K562 (cell line): Measurements from ENCODE around the gene ACAD10. TPM values are rescaled to one million over a fixed set of nuclear protein-coding genes. Genes with fewer than 3 reads are reported as not detected.
A peak's percentile ranks its signal among the peaks of the same experiment; 100 is the strongest.

Experiments used
- ARNT ChIP-seq, 2 experiments: fragments of 450-650 bp; IDR thresholded peaks; 2 replicates each; pipeline ENCODE4 v1.6.1; 2016; ENCODE audit warnings: mild to moderate bottlenecking in 1 of 2
- BCL6 ChIP-seq: fragments of 250-450 bp; sonication (Bioruptor Pico); IDR thresholded peaks from 2 replicates; pipeline ENCODE4 v1.4.0; 2020
- CSDE1 ChIP-seq, 2 experiments: fragments of 450-650 bp; IDR thresholded peaks; 2 replicates each; pipeline ENCODE4 v1.6.1; 2016; ENCODE audit warnings: mild to moderate bottlenecking in 1 of 2
- DDX20 ChIP-seq: fragments of 450-650 bp; IDR thresholded peaks from 2 replicates; pipeline ENCODE4 v1.6.1; 2016; ENCODE audit warnings: missing genetic modification characterization, low read depth, mild to moderate bottlenecking, missing compliant biosample characterization, moderate library complexity
- DPF2 ChIP-seq: fragments of 450-650 bp; IDR thresholded peaks from 2 replicates; pipeline ENCODE4 v1.6.1; 2016
- E2F4 ChIP-seq: sonication (generic); formaldehyde crosslinking; IDR thresholded peaks from 2 replicates; pipeline ENCODE4 v1.8.0; 2022; ENCODE audit warnings: mild to moderate bottlenecking, low read depth, missing genetic modification reagents
- ETS2 ChIP-seq: IDR thresholded peaks from 2 replicates; pipeline ENCODE4 v1.6.1; 2016; ENCODE audit warnings: borderline replicate concordance, missing genetic modification characterization, mild to moderate bottlenecking, moderate library complexity, missing compliant biosample characterization; ENCODE audit not compliant: poor library complexity, severe bottlenecking
- FOSL1 ChIP-seq: fragments of 200-800 bp; sonication (Bioruptor generic); conservative IDR thresholded peaks from 2 replicates; pipeline ENCODE4 v1.6.1; 2016; ENCODE audit warnings: missing genetic modification characterization, missing compliant biosample characterization
- HNRNPL ChIP-seq: fragments of 200-400 bp; formaldehyde crosslinking; IDR thresholded peaks from 2 replicates; pipeline ENCODE4 v1.6.1; 2017; ENCODE audit warnings: low read depth, mild to moderate bottlenecking, low read length
- JUND ChIP-seq, 2 experiments: IDR thresholded peaks; 2 replicates in 1 of 2; 3 replicates in 1 of 2; pipeline ENCODE4 v1.6.1; 2011; ENCODE audit warnings: borderline replicate concordance in 2 of 2, low read depth in 2 of 2, low read length in 2 of 2, improper control_type of control experiment in 1 of 2, missing biosample characterization in 1 of 2, missing genetic modification characterization in 1 of 2, missing genetic modification reagents in 1 of 2
- MTA2 ChIP-seq: fragments of 450-650 bp; IDR thresholded peaks from 2 replicates; pipeline ENCODE4 v1.6.1; 2016; ENCODE audit warnings: low read depth
- NCOA1 ChIP-seq: fragments of 450-650 bp; IDR thresholded peaks from 2 replicates; pipeline ENCODE4 v1.6.1; 2016; ENCODE audit warnings: low read depth
- NCOA4 ChIP-seq: fragments of 450-650 bp; IDR thresholded peaks from 2 replicates; pipeline ENCODE4 v1.6.1; 2018; ENCODE audit warnings: mild to moderate bottlenecking; ENCODE audit not compliant: partially characterized antibody
- NELFE ChIP-seq: IDR thresholded peaks from 2 replicates; pipeline ENCODE4 v1.6.1; 2011; ENCODE audit warnings: mild to moderate bottlenecking; ENCODE audit not compliant: insufficient read depth, insufficient read length
- PCBP1 ChIP-seq: fragments of 200-400 bp; formaldehyde crosslinking; IDR thresholded peaks from 2 replicates; pipeline ENCODE4 v1.6.1; 2018; ENCODE audit warnings: mild to moderate bottlenecking, low read depth, low read length; ENCODE audit not compliant: poor library complexity, severe bottlenecking
- PHB2 ChIP-seq: fragments of 450-650 bp; IDR thresholded peaks from 2 replicates; pipeline ENCODE4 v1.6.1; 2017; ENCODE audit warnings: low read depth
- RFX5 ChIP-seq: IDR thresholded peaks from 2 replicates; pipeline ENCODE4 v1.6.1; 2011; ENCODE audit warnings: low read depth, mild to moderate bottlenecking, improper control_type of control experiment, low read length
- SMARCB1 ChIP-seq: IDR thresholded peaks from 2 replicates; pipeline ENCODE4 v1.6.1; 2011; ENCODE audit warnings: improper control_type of control experiment, low read depth; ENCODE audit not compliant: insufficient read length
- SOX6 ChIP-seq: fragments of 450-650 bp; IDR thresholded peaks from 2 replicates; pipeline ENCODE4 v1.6.1; 2014; ENCODE audit warnings: mild to moderate bottlenecking
- SPI1 ChIP-seq: IDR thresholded peaks from 2 replicates; pipeline ENCODE4 v1.6.1; 2011; ENCODE audit warnings: low read depth, low read length, control low read depth, borderline replicate concordance
- SRSF3 ChIP-seq: fragments of 200-400 bp; formaldehyde crosslinking; IDR thresholded peaks from 2 replicates; pipeline ENCODE4 v1.6.1; 2016; ENCODE audit warnings: mild to moderate bottlenecking, low read length, moderate library complexity; ENCODE audit not compliant: insufficient read depth
- STAT5A ChIP-seq: IDR thresholded peaks from 2 replicates; pipeline ENCODE4 v1.6.1; 2012; ENCODE audit warnings: low read length, inconsistent platforms, borderline replicate concordance
- TAF1 ChIP-seq: IDR thresholded peaks from 2 replicates; pipeline ENCODE4 v1.6.1; 2011; ENCODE audit warnings: mild to moderate bottlenecking, low read length, moderate library complexity; ENCODE audit not compliant: insufficient read depth, control insufficient read depth, severe bottlenecking; ENCODE audit errors: extremely low read depth
- YY1 ChIP-seq, 3 experiments: IDR thresholded peaks; 2 replicates each; pipeline ENCODE4 v1.6.1; 2011; ENCODE audit warnings: low read length in 2 of 3, mild to moderate bottlenecking in 2 of 3, moderate library complexity in 2 of 3, borderline replicate concordance in 1 of 3, control low read depth in 1 of 3, low read depth in 1 of 3; ENCODE audit not compliant: insufficient read depth in 3 of 3, insufficient replicate concordance in 2 of 3, control insufficient read depth in 1 of 3, insufficient read length in 1 of 3; ENCODE audit errors: extremely low read depth in 1 of 3
- ZNF212 ChIP-seq: fragments of 450-650 bp; formaldehyde crosslinking; IDR thresholded peaks from 2 replicates; pipeline ENCODE4 v1.4.0; 2020; ENCODE audit warnings: mild to moderate bottlenecking
- ZNF217 ChIP-seq: sonication (generic); formaldehyde crosslinking; IDR thresholded peaks from 2 replicates; pipeline ENCODE4 v1.8.0; 2022; ENCODE audit warnings: mild to moderate bottlenecking, missing genetic modification reagents
- ZNF274 ChIP-seq: IDR thresholded peaks from 2 replicates; pipeline ENCODE4 v1.6.1; 2011; ENCODE audit warnings: low read depth, mild to moderate bottlenecking, low read length, moderate library complexity, borderline replicate concordance
- ZNF384 ChIP-seq: IDR thresholded peaks from 2 replicates; pipeline ENCODE4 v1.6.1; 2012; ENCODE audit warnings: low read depth, low read length, improper control_type of control experiment
- polyA plus RNA-seq, 8 experiments: library from polyadenylated mRNA; depleted of rRNA in 4 of 8; stranded (reverse) in 5 of 8; unstranded in 3 of 8; fragments of >200 nt; fragmentation: Nextera tagmentation in 2 of 8; fragmentation: Illumina TruSeq in 1 of 8; extraction: Ambion mirVana in 2 of 8; extraction: Trizol in 1 of 8; gene quantifications; 2 replicates each; pipeline versions ENCODE4 v1.2.1 to v1.2.3, GENCODE V29; 2011 to 2014; ENCODE audit warnings: inconsistent platforms in 1 of 8, missing spikeins in 1 of 8
- total RNA-seq, 7 experiments: library from RNA; depleted of rRNA in 6 of 7; stranded (reverse); fragments of >200 nt in 6 of 7; fragmentation: Illumina TruSeq in 2 of 7; extraction: Trizol in 2 of 7; gene quantifications; 2 replicates each; pipeline versions ENCODE4 v1.2.1 to v1.2.3, GENCODE V29; 2011 to 2021; ENCODE audit warnings: low replicate concordance in 1 of 7
- TF ChIP-seq, protein P1 (sequence below): fragments of 250-450 bp; sonication (Bioruptor Pico); IDR thresholded peaks from 2 replicates; pipeline ENCODE4 v1.5.0; 2021

The ACAD10 gene
- total and polyA plus RNA-seq, 9 of the 15 experiments (the other 6 are each of a cell fraction or from before 2014, with no cell fraction given) = 2.3 to 19.2 (median 12.0) TPM

- TF ChIP-seq, protein P1, sequence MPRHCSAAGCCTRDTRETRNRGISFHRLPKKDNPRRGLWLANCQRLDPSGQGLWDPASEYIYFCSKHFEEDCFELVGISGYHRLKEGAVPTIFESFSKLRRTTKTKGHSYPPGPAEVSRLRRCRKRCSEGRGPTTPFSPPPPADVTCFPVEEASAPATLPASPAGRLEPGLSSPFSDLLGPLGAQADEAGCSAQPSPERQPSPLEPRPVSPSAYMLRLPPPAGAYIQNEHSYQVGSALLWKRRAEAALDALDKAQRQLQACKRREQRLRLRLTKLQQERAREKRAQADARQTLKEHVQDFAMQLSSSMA = no peak
- TF ChIP-seq ZNF217 (CRISPR knock-in tag) = no peak
- TF ChIP-seq HNRNPL = no peak
- TF ChIP-seq NELFE = no peak
- TF ChIP-seq YY1 (IDR thresholded peaks at IDR 0.05; ENCODE audit: borderline replicate concordance in 1 of 3, control insufficient read depth in 1 of 3, extremely low read depth in 1 of 3, insufficient read depth in 3 of 3, insufficient read length in 1 of 3, insufficient replicate concordance in 2 of 3, low read depth in 1 of 3, low read length in 2 of 3) = peak in 1 of 3 experiments; percentile 29
- TF ChIP-seq NCOA4 = no peak
- peak; percentile 32; the same call in 1 of the 2 replicates for TF ChIP-seq SPI1
- no peak for TF ChIP-seq ZNF384
- no peak for TF ChIP-seq ZNF274
- TF ChIP-seq CSDE1 (IDR thresholded peaks at IDR 0.05) = no peak
- TF ChIP-seq MTA2 = peak; percentile 83
- TF ChIP-seq BCL6 (CRISPR knock-in tag) = no peak
- no peak for TF ChIP-seq TAF1
- no peak for TF ChIP-seq E2F4 (CRISPR knock-in tag)
- 0 out of 2 replicates have a peak, but pooled peaks have one; percentile 39 for TF ChIP-seq FOSL1 (tag)
- peak; percentile 82 for TF ChIP-seq STAT5A
- TF ChIP-seq RFX5 = no peak
- TF ChIP-seq ETS2 (tag) = no peak
- TF ChIP-seq ZNF212 (CRISPR knock-in tag) = no peak
- TF ChIP-seq ARNT (IDR thresholded peaks at IDR 0.05) = peak; percentile 53 to 66; a peak in 3 of 4 replicates
- no peak for TF ChIP-seq SRSF3
- TF ChIP-seq NCOA1 = no peak; the same call in 1 of the 2 replicates
- no peak for TF ChIP-seq PCBP1
- TF ChIP-seq SOX6 = peak; percentile 91
- TF ChIP-seq SMARCB1 = peak; percentile 62
- no peak for TF ChIP-seq PHB2
- no peak for TF ChIP-seq DDX20
- TF ChIP-seq JUND (IDR thresholded peaks at IDR 0.05; ENCODE audit: borderline replicate concordance, low read depth, low read length) = peak; percentile 62; the same call in 1 of the 2 replicates
- TF ChIP-seq JUND (tag; IDR thresholded peaks at IDR 0.05; ENCODE audit: borderline replicate concordance, low read depth, low read length) = peak; percentile 48; the same call in 1 of the 3 replicates
- peak; percentile 96 for TF ChIP-seq DPF2
Observed at GRCh38 chr12:111741235-111741812, 55.5 kb downstream of the ACAD10 start (continued).
